ENCODE measurements around the gene CLEC12A. TPM values are rescaled to one million over a fixed set of nuclear protein-coding genes. Genes with fewer than 3 reads are reported as not detected.

Gene CLEC12A
- total RNA-seq, 1 donor from 2014 or later = not detected

- peaks cover 2% of the 10 kb centered on the region for H3K9me3 Mint-ChIP-seq (ENCODE audit: unreplicated experiment)
- H3K27ac Mint-ChIP-seq (ENCODE audit: unreplicated experiment) = peak overlapping the region; percentile 88
- H3K79me2 ChIP-seq (ENCODE audit: insufficient read depth, low read length) = no peaks in the 10 kb centered on the region
- peak overlapping the region; percentile 37 for H3K9ac ChIP-seq (ENCODE audit: low read length)
- H3K36me3 Mint-ChIP-seq (ENCODE audit: low read depth, unreplicated experiment) = no peaks in the 10 kb centered on the region
- H3K9me3 ChIP-seq (ENCODE audit: insufficient read depth, low read depth, low read length) = no peaks in the 10 kb centered on the region
- TF ChIP-seq CTCF (IDR thresholded peaks at IDR 0.05; ENCODE audit: insufficient read depth, low read depth, low read length) (no peak), EZH2 (IDR thresholded peaks at IDR 0.05; ENCODE audit: insufficient read depth, low read length) (no peak)
- peak overlapping the region; percentile 75 for H3K27ac ChIP-seq (ENCODE audit: low read depth, low read length)
- no peak overlapping the region for H3K4me3 Mint-ChIP-seq (ENCODE audit: unreplicated experiment)
- peak overlapping the region; percentile 67 for H3K4me2 ChIP-seq (ENCODE audit: low read length)
- FAIRE-seq (peak; percentile 17), DNase-seq (ENCODE audit: low read depth) (peak; percentile 14)
- H4K20me1 ChIP-seq (ENCODE audit: insufficient read depth, low read length) = no peaks in the 10 kb centered on the region
- H3K4me1 Mint-ChIP-seq (ENCODE audit: low read depth, unreplicated experiment) = peaks cover 9% of the 10 kb centered on the region
- no peaks in the 10 kb centered on the region for H3K27me3 Mint-ChIP-seq (ENCODE audit: low read depth, unreplicated experiment)
- no peaks in the 10 kb centered on the region for H3K27me3 ChIP-seq (ENCODE audit: insufficient read depth, low read length)
- peaks cover 6% of the 10 kb centered on the region for H3K4me1 ChIP-seq (ENCODE audit: insufficient read depth, low read length)
- no peaks in the 10 kb centered on the region for H3K36me3 ChIP-seq (ENCODE audit: insufficient read depth, low read length)
- no peak overlapping the region for H2AFZ ChIP-seq (ENCODE audit: low read depth, low read length)
- no peak overlapping the region for H3K4me3 ChIP-seq (ENCODE audit: insufficient read depth, low read depth, low read length)
Measured at GRCh38 chr12:10031321-10031720, 60.1 kb downstream of the CLEC12A start.

- Histone ChIP-seq H3K79me2 (ENCODE audit: insufficient read depth, low read length) (no peaks in the 10 kb centered on the region), H4K20me1 (ENCODE audit: insufficient read depth, low read length) (no peaks in the 10 kb centered on the region), H3K36me3 (ENCODE audit: insufficient read depth, low read length) (no peaks in the 10 kb centered on the region), H3K9ac (ENCODE audit: low read length) (peak overlapping the region; percentile 37), H2AFZ (ENCODE audit: low read depth, low read length) (no peak overlapping the region), H3K4me3 (ENCODE audit: insufficient read depth, low read depth, low read length) (no peak overlapping the region), H3K4me1 (ENCODE audit: insufficient read depth, low read length) (peaks cover 6% of the 10 kb centered on the region), H3K9me3 (ENCODE audit: insufficient read depth, low read depth, low read length) (no peaks in the 10 kb centered on the region), H3K4me2 (ENCODE audit: low read length) (peak overlapping the region; percentile 67), H3K27me3 (ENCODE audit: insufficient read depth, low read length) (no peaks in the 10 kb centered on the region), H3K27ac (ENCODE audit: low read depth, low read length) (peak overlapping the region; percentile 75)
- TF ChIP-seq EZH2 (IDR thresholded peaks at IDR 0.05; ENCODE audit: insufficient read depth, low read length) (no peak), CTCF (IDR thresholded peaks at IDR 0.05; ENCODE audit: insufficient read depth, low read depth, low read length) (no peak)
- Mint-ChIP-seq H3K36me3 (ENCODE audit: low read depth, unreplicated experiment) (no peaks in the 10 kb centered on the region), H3K27me3 (ENCODE audit: low read depth, unreplicated experiment) (no peaks in the 10 kb centered on the region), H3K27ac (ENCODE audit: unreplicated experiment) (peak overlapping the region; percentile 88), H3K4me1 (ENCODE audit: low read depth, unreplicated experiment) (peaks cover 9% of the 10 kb centered on the region), H3K4me3 (ENCODE audit: unreplicated experiment) (no peak overlapping the region), H3K9me3 (ENCODE audit: unreplicated experiment) (peaks cover 2% of the 10 kb centered on the region)
- FAIRE-seq (peak; percentile 73), DNase-seq (ENCODE audit: low read depth) (peak; percentile 82)
Measured at GRCh38 chr12:10031771-10032175, 60.6 kb downstream of the CLEC12A start.

GRCh38 chr12:10033783-10034545, 62.8 kb downstream of the CLEC12A start:
- no peak overlapping the region for H3K27ac Mint-ChIP-seq (ENCODE audit: unreplicated experiment)
- peaks cover 6% of the 10 kb centered on the region for H3K4me1 ChIP-seq (ENCODE audit: insufficient read depth, low read length)
- H3K4me2 ChIP-seq (ENCODE audit: low read length) = no peak overlapping the region
- no peaks in the 10 kb centered on the region for H3K36me3 Mint-ChIP-seq (ENCODE audit: low read depth, unreplicated experiment)
- H4K20me1 ChIP-seq (ENCODE audit: insufficient read depth, low read length) = no peaks in the 10 kb centered on the region
- H3K9me3 Mint-ChIP-seq (ENCODE audit: unreplicated experiment) = peaks cover 2% of the 10 kb centered on the region
- no peak overlapping the region for H3K4me3 Mint-ChIP-seq (ENCODE audit: unreplicated experiment)
- H3K27ac ChIP-seq (ENCODE audit: low read depth, low read length) = no peak overlapping the region
- no peaks in the 10 kb centered on the region for H3K9me3 ChIP-seq (ENCODE audit: insufficient read depth, low read depth, low read length)
- no peak overlapping the region for H3K9ac ChIP-seq (ENCODE audit: low read length)
- no peak for DNase-seq (ENCODE audit: low read depth)
- H3K27me3 Mint-ChIP-seq (ENCODE audit: low read depth, unreplicated experiment) = no peaks in the 10 kb centered on the region
- H3K4me3 ChIP-seq (ENCODE audit: insufficient read depth, low read depth, low read length) = no peak overlapping the region
- TF ChIP-seq EZH2 (IDR thresholded peaks at IDR 0.05; ENCODE audit: insufficient read depth, low read length) = no peak
- TF ChIP-seq CTCF (IDR thresholded peaks at IDR 0.05; ENCODE audit: insufficient read depth, low read depth, low read length) = peak; percentile 23
- H3K27me3 ChIP-seq (ENCODE audit: insufficient read depth, low read length) = no peaks in the 10 kb centered on the region
- H3K79me2 ChIP-seq (ENCODE audit: insufficient read depth, low read length) = no peaks in the 10 kb centered on the region
- H3K36me3 ChIP-seq (ENCODE audit: insufficient read depth, low read length) = no peaks in the 10 kb centered on the region
- FAIRE-seq = peak; percentile 50
- H2AFZ ChIP-seq (ENCODE audit: low read depth, low read length) = no peak overlapping the region
- H3K4me1 Mint-ChIP-seq (ENCODE audit: low read depth, unreplicated experiment) = peaks cover 9% of the 10 kb centered on the region
